Liver (tissue), 9 donors: ENCODE measurements around the gene ZNF473. TPM values are rescaled to one million over a fixed set of nuclear protein-coding genes. Genes with fewer than 3 reads are reported as not detected.

ENCODE experiments used
- DNase-seq: peaks from one replicate; pipeline ENCODE4 v3.0.0-alpha.2; 2017; ENCODE audit warnings: low spot score
- H3K27ac ChIP-seq, 2 donors: one replicate each; pipeline ENCODE4 v1.7.0; 2013; ENCODE audit warnings: inconsistent platforms in 2 of 2, low read length in 2 of 2, control low read depth in 1 of 2, low read depth in 1 of 2, mild to moderate bottlenecking in 1 of 2
- H3K27me3 ChIP-seq, 4 donors: one replicate each; pipeline versions ENCODE4 v1.6.1 to v1.7.0; 2013; ENCODE audit warnings: low read length in 3 of 4, inconsistent platforms in 1 of 4, mild to moderate bottlenecking in 1 of 4, moderate library complexity in 1 of 4; ENCODE audit not compliant: control insufficient read depth in 4 of 4, insufficient read depth in 4 of 4
- H3K36me3 ChIP-seq, 4 donors: one replicate each; pipeline versions ENCODE4 v1.6.1 to v1.7.0; 2013; ENCODE audit warnings: low read length in 3 of 4, mild to moderate bottlenecking in 3 of 4, low read depth in 1 of 4, moderate library complexity in 1 of 4; ENCODE audit not compliant: control insufficient read depth in 4 of 4, insufficient read depth in 3 of 4
- H3K4me1 ChIP-seq, 4 donors: one replicate each; pipeline versions ENCODE4 v1.6.1 to v1.7.0; 2013; ENCODE audit warnings: low read length in 3 of 4, mild to moderate bottlenecking in 3 of 4, moderate library complexity in 1 of 4; ENCODE audit not compliant: control insufficient read depth in 4 of 4, insufficient read depth in 4 of 4
- H3K4me3 ChIP-seq, 3 donors: one replicate each; pipeline versions ENCODE4 v1.6.1 to v1.7.0; 2013; ENCODE audit warnings: low read length in 3 of 3, control low read depth in 1 of 3, low read depth in 1 of 3, mild to moderate bottlenecking in 1 of 3
- H3K9ac ChIP-seq, 2 donors: one replicate each; pipeline ENCODE4 v1.7.0; 2013; ENCODE audit warnings: low read length in 2 of 2, mild to moderate bottlenecking in 2 of 2, moderate library complexity in 2 of 2, control low read depth in 1 of 2, low read depth in 1 of 2
- H3K9me3 ChIP-seq, 4 donors: one replicate each; pipeline versions ENCODE4 v1.6.1 to v1.7.0; 2013; ENCODE audit warnings: low read length in 3 of 4; ENCODE audit not compliant: control insufficient read depth in 4 of 4
- EGR1 ChIP-seq, 2 donors: IDR thresholded peaks; 2 replicates each; pipeline ENCODE4 v1.6.1; 2016 to 2018; ENCODE audit warnings: antibody characterized with exemption in 2 of 2, low read depth in 2 of 2
- FOXA1 ChIP-seq: IDR thresholded peaks from 2 replicates; pipeline ENCODE4 v1.6.1; 2016; ENCODE audit warnings: antibody characterized with exemption
- FOXA2 ChIP-seq: IDR thresholded peaks from 2 replicates; pipeline ENCODE4 v1.6.1; 2016; ENCODE audit warnings: antibody characterized with exemption
- GABPA ChIP-seq, 2 donors: IDR thresholded peaks in 1 of 2; conservative IDR thresholded peaks in 1 of 2; 2 replicates each; pipeline ENCODE4 v1.6.1; 2016; ENCODE audit warnings: antibody characterized with exemption in 2 of 2, mild to moderate bottlenecking in 1 of 2, moderate library complexity in 1 of 2
- HNF4A ChIP-seq, 2 donors: conservative IDR thresholded peaks; 2 replicates each; pipeline ENCODE4 v1.6.1; 2016; ENCODE audit warnings: antibody characterized with exemption in 2 of 2, mild to moderate bottlenecking in 2 of 2
- HNF4G ChIP-seq: IDR thresholded peaks from 2 replicates; pipeline ENCODE4 v1.6.1; 2016; ENCODE audit warnings: antibody characterized with exemption
- JUND ChIP-seq, 2 donors: IDR thresholded peaks; 2 replicates each; pipeline ENCODE4 v1.6.1; 2016; ENCODE audit warnings: antibody characterized with exemption in 2 of 2
- NR2F2 ChIP-seq: IDR thresholded peaks from 2 replicates; pipeline ENCODE4 v1.6.1; 2016; ENCODE audit warnings: antibody characterized with exemption
- RAD21 ChIP-seq, 2 donors: IDR thresholded peaks; 2 replicates each; pipeline ENCODE4 v1.6.1; 2016; ENCODE audit warnings: antibody characterized with exemption in 2 of 2, mild to moderate bottlenecking in 2 of 2
- RXRA ChIP-seq, 2 donors: IDR thresholded peaks; 2 replicates each; pipeline ENCODE4 v1.6.1; 2017 to 2018; ENCODE audit warnings: antibody characterized with exemption in 2 of 2, mild to moderate bottlenecking in 1 of 2
- SP1 ChIP-seq: IDR thresholded peaks from 2 replicates; pipeline ENCODE4 v1.6.1; 2018; ENCODE audit warnings: antibody characterized with exemption, mild to moderate bottlenecking
- TAF1 ChIP-seq: conservative IDR thresholded peaks from 2 replicates; pipeline ENCODE4 v1.6.1; 2016; ENCODE audit warnings: antibody characterized with exemption, mild to moderate bottlenecking
- YY1 ChIP-seq: IDR thresholded peaks from 2 replicates; pipeline ENCODE4 v1.6.1; 2016; ENCODE audit warnings: antibody characterized with exemption, mild to moderate bottlenecking
- ZBTB33 ChIP-seq: IDR thresholded peaks from 2 replicates; pipeline ENCODE4 v1.6.1; 2016; ENCODE audit warnings: antibody characterized with exemption
- WGBS: extraction: QIAGEN DNeasy Blood & Tissue Kit; methylation state at CpG from one replicate; pipeline ENCODE4 v1.1.7; 2013; 5-methylcytosine and 5-hydroxymethylcytosine counted together
- polyA plus RNA-seq, 2 donors: library from polyadenylated mRNA; stranded (reverse) in 1 of 2; unstranded in 1 of 2; fragments of 200-250 nt in 1 of 2; fragments of >200 nt in 1 of 2; fragmentation: Nextera tagmentation in 1 of 2; extraction: Ambion mirVana in 1 of 2; gene quantifications; one replicate each; pipeline versions ENCODE4 v1.2.1 to v1.2.3, GENCODE V29; 2013 to 2015
- total RNA-seq, 2 donors: library from RNA; depleted of rRNA; stranded (reverse); fragments of >200 nt; gene quantifications; one replicate each; pipeline ENCODE4 v1.2.3, GENCODE V29; 2014
- TF ChIP-seq, protein P1 (sequence below): IDR thresholded peaks from 2 replicates; pipeline ENCODE4 v1.6.1; 2016; ENCODE audit warnings: antibody characterized with exemption
- TF ChIP-seq, protein P2 (sequence below): fragments of 150-350 bp; IDR thresholded peaks from 2 replicates; pipeline ENCODE4 v1.5.1; 2017; ENCODE audit warnings: improper control_type of control experiment, low read depth, low read length; ENCODE audit not compliant: missing input control
- TF ChIP-seq, protein P3 (sequence below): IDR thresholded peaks from 2 replicates; pipeline ENCODE4 v1.6.1; 2016; ENCODE audit warnings: antibody characterized with exemption
- TF ChIP-seq, protein P4 (sequence below): IDR thresholded peaks from 2 replicates; pipeline ENCODE4 v1.6.1; 2016; ENCODE audit warnings: antibody characterized with exemption, mild to moderate bottlenecking
- donor health status: healthy.
- donor health status: healthy.
- donor health status: healthy.
- donor health status: healthy.
- donor health status: healthy.

Gene ZNF473
- total and polyA plus RNA-seq, 4 donors: 0.92 to 4.0 (median 2.8) TPM

- H3K9me3 ChIP-seq: no peaks in the 10 kb centered on the region
- no peaks in the 10 kb centered on the region for H3K27me3 ChIP-seq
- DNase-seq: no peak
- no peak overlapping the region for H3K4me3 ChIP-seq
- H3K27ac ChIP-seq: no peak overlapping the region
- H3K36me3 ChIP-seq: peaks cover 15 to 86% (median 35%) of the 10 kb centered on the region in 4 donors
- 80% methylated on average over 16 of the region's 16 CpGs for WGBS
- no peak overlapping the region for H3K9ac ChIP-seq
- H3K4me1 ChIP-seq: peaks cover 0 to 3% (median 0%) of the 10 kb centered on the region in 4 donors
- TF ChIP-seq RXRA (IDR thresholded peaks at IDR 0.05) (no peak), YY1 (no peak), GABPA (IDR thresholded peaks at IDR 0.05 in 1 of 2, conservative IDR thresholded peaks at IDR 0.05 in 1 of 2) (no peak), RAD21 (IDR thresholded peaks at IDR 0.05) (no peak), SP1 (no peak), NR2F2 (no peak), JUND (IDR thresholded peaks at IDR 0.05) (no peak), HNF4G (no peak), FOXA2 (no peak), HNF4A (conservative IDR thresholded peaks at IDR 0.05) (no peak), ZBTB33 (no peak), EGR1 (IDR thresholded peaks at IDR 0.05; ENCODE audit: low read depth in 2 of 2) (no peak), TAF1 (no peak), FOXA1 (no peak)
- TF ChIP-seq, protein P1, sequence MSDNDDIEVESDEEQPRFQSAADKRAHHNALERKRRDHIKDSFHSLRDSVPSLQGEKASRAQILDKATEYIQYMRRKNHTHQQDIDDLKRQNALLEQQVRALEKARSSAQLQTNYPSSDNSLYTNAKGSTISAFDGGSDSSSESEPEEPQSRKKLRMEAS: no peak
- TF ChIP-seq, protein P2, sequence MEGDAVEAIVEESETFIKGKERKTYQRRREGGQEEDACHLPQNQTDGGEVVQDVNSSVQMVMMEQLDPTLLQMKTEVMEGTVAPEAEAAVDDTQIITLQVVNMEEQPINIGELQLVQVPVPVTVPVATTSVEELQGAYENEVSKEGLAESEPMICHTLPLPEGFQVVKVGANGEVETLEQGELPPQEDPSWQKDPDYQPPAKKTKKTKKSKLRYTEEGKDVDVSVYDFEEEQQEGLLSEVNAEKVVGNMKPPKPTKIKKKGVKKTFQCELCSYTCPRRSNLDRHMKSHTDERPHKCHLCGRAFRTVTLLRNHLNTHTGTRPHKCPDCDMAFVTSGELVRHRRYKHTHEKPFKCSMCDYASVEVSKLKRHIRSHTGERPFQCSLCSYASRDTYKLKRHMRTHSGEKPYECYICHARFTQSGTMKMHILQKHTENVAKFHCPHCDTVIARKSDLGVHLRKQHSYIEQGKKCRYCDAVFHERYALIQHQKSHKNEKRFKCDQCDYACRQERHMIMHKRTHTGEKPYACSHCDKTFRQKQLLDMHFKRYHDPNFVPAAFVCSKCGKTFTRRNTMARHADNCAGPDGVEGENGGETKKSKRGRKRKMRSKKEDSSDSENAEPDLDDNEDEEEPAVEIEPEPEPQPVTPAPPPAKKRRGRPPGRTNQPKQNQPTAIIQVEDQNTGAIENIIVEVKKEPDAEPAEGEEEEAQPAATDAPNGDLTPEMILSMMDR: no peak
- TF ChIP-seq, protein P3, sequence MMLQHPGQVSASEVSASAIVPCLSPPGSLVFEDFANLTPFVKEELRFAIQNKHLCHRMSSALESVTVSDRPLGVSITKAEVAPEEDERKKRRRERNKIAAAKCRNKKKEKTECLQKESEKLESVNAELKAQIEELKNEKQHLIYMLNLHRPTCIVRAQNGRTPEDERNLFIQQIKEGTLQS: no peak
- TF ChIP-seq, protein P4, sequence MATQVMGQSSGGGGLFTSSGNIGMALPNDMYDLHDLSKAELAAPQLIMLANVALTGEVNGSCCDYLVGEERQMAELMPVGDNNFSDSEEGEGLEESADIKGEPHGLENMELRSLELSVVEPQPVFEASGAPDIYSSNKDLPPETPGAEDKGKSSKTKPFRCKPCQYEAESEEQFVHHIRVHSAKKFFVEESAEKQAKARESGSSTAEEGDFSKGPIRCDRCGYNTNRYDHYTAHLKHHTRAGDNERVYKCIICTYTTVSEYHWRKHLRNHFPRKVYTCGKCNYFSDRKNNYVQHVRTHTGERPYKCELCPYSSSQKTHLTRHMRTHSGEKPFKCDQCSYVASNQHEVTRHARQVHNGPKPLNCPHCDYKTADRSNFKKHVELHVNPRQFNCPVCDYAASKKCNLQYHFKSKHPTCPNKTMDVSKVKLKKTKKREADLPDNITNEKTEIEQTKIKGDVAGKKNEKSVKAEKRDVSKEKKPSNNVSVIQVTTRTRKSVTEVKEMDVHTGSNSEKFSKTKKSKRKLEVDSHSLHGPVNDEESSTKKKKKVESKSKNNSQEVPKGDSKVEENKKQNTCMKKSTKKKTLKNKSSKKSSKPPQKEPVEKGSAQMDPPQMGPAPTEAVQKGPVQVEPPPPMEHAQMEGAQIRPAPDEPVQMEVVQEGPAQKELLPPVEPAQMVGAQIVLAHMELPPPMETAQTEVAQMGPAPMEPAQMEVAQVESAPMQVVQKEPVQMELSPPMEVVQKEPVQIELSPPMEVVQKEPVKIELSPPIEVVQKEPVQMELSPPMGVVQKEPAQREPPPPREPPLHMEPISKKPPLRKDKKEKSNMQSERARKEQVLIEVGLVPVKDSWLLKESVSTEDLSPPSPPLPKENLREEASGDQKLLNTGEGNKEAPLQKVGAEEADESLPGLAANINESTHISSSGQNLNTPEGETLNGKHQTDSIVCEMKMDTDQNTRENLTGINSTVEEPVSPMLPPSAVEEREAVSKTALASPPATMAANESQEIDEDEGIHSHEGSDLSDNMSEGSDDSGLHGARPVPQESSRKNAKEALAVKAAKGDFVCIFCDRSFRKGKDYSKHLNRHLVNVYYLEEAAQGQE: no peak
Measured at GRCh38 chr19:50000841-50001557, 24.8 kb upstream of the ZNF473 start.
